ENCODE results near the gene NPIPB8.
"Not testable (repeated sequence)": the region's sequence is repeated elsewhere in the genome, so short reads cannot be mapped to it uniquely, and the experiment has no call there.

NPIPB8 gene

GRCh38 chr16:28636093-28636823 lies 1.6 kb upstream of the NPIPB8 start:
- not testable (repeated sequence) for DNase-seq

GRCh38 chr16:28638359-28638758 lies 494 bp downstream of the NPIPB8 start:
- not testable (repeated sequence) for DNase-seq

- not testable (repeated sequence) for DNase-seq
Measured at GRCh38 chr16:28639959-28640358, 2.1 kb downstream of the NPIPB8 start.

- DNase-seq: not testable (repeated sequence)
Measured at GRCh38 chr16:28666264-28666663, 28.4 kb downstream of the NPIPB8 start.

- not testable (repeated sequence) for DNase-seq
Measured at GRCh38 chr16:28667480-28667879, 29.6 kb downstream of the NPIPB8 start.

GRCh38 chr16:28668199-28668598 lies 30.3 kb downstream of the NPIPB8 start:
- not testable (repeated sequence) for DNase-seq

- DNase-seq: not testable (repeated sequence)
Measured at GRCh38 chr16:28688327-28688952, 50.6 kb downstream of the NPIPB8 start.

GRCh38 chr16:28689425-28689824 lies 51.6 kb downstream of the NPIPB8 start:
- not testable (repeated sequence) for DNase-seq

GRCh38 chr16:28691722-28692121 lies 53.9 kb downstream of the NPIPB8 start:
- DNase-seq: not testable (repeated sequence)

- DNase-seq: not testable (repeated sequence)
Measured at GRCh38 chr16:28693257-28693950, 55.5 kb downstream of the NPIPB8 start.

- not testable (repeated sequence) for DNase-seq
Measured at GRCh38 chr16:28699792-28700191, 61.9 kb downstream of the NPIPB8 start.

- not testable (repeated sequence) for DNase-seq
Measured at GRCh38 chr16:28700349-28700748, 62.5 kb downstream of the NPIPB8 start.

GRCh38 chr16:28701384-28701783 lies 63.5 kb downstream of the NPIPB8 start:
- DNase-seq: not testable (repeated sequence)

GRCh38 chr16:28704246-28704645 lies 66.4 kb downstream of the NPIPB8 start:
- DNase-seq: not testable (repeated sequence)
